Ovary (tissue), 3 donors: ENCODE measurements around the gene UNC45B.

Experiments used
- EP300 ChIP-seq: sonication (generic); formaldehyde crosslinking; IDR thresholded peaks from one replicate; pipeline ENCODE4 v1.6.1; 2017; ENCODE audit warnings: antibody characterized with exemption
- POLR2A ChIP-seq: fragments of 450-650 bp; IDR thresholded peaks from one replicate; pipeline ENCODE4 v1.6.1; 2017; ENCODE audit warnings: antibody characterized with exemption, mild to moderate bottlenecking, moderate library complexity
- TF ChIP-seq, protein P1 (sequence below), 3 donors: fragments of 450-650 bp in 2 of 3; fragments of 200-600 bp in 1 of 3; IDR thresholded peaks; one replicate each; pipeline versions ENCODE4 v1.5.1 to v1.8.0; 2016 to 2022; ENCODE audit warnings: antibody characterized with exemption in 3 of 3, mild to moderate bottlenecking in 1 of 3
- donor health status: DM: no; HTN: no; CAD: no.

- TF ChIP-seq POLR2A (no peak), EP300 (no peak)
- TF ChIP-seq, protein P1, sequence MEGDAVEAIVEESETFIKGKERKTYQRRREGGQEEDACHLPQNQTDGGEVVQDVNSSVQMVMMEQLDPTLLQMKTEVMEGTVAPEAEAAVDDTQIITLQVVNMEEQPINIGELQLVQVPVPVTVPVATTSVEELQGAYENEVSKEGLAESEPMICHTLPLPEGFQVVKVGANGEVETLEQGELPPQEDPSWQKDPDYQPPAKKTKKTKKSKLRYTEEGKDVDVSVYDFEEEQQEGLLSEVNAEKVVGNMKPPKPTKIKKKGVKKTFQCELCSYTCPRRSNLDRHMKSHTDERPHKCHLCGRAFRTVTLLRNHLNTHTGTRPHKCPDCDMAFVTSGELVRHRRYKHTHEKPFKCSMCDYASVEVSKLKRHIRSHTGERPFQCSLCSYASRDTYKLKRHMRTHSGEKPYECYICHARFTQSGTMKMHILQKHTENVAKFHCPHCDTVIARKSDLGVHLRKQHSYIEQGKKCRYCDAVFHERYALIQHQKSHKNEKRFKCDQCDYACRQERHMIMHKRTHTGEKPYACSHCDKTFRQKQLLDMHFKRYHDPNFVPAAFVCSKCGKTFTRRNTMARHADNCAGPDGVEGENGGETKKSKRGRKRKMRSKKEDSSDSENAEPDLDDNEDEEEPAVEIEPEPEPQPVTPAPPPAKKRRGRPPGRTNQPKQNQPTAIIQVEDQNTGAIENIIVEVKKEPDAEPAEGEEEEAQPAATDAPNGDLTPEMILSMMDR (IDR thresholded peaks at IDR 0.05): no peak
These were observed 527 bp downstream of the UNC45B start for GRCh38 chr17:35148144-35148543.
